ENCODE results near the gene ROPN1L. TPM values are rescaled to one million over a fixed set of nuclear protein-coding genes. Genes with fewer than 3 reads are reported as not detected.

Gene ROPN1L
- total RNA-seq, 1 donor from 2014 or later, result not detected

GRCh38 chr5:10468256-10468655 lies 26.6 kb downstream of the ROPN1L start:
- H3K27ac ChIP-seq, result no peak overlapping the region
- intact Hi-C loops (cut with DNase I), result no loop called here
- no peak for DNase-seq (ENCODE audit: low spot score in 2 of 2)
- no peak for TF ChIP-seq CTCF (IDR thresholded peaks at IDR 0.05)
- H3K9me3 ChIP-seq, result no peaks in the 10 kb centered on the region
- H3K36me3 ChIP-seq, result no peaks in the 10 kb centered on the region
- no peaks in the 10 kb centered on the region for H3K27me3 ChIP-seq
- H3K4me3 ChIP-seq, result no peak overlapping the region
- H3K4me1 ChIP-seq, result no peaks in the 10 kb centered on the region

GRCh38 chr5:10469253-10470050 lies 27.8 kb downstream of the ROPN1L start:
- Histone ChIP-seq H3K27me3 (no peaks in the 10 kb centered on the region), H3K36me3 (no peaks in the 10 kb centered on the region), H3K9me3 (no peaks in the 10 kb centered on the region), H3K4me1 (no peaks in the 10 kb centered on the region), H3K27ac (no peak overlapping the region), H3K4me3 (no peak overlapping the region)
- DNase-seq (ENCODE audit: low spot score in 2 of 2), result no peak
- intact Hi-C loops (cut with DNase I), result no loop called here
- TF ChIP-seq CTCF (IDR thresholded peaks at IDR 0.05), result no peak

- TF ChIP-seq CTCF (IDR thresholded peaks at IDR 0.05), result no peak
- DNase-seq (ENCODE audit: low spot score in 2 of 2), result no peak
- Histone ChIP-seq H3K4me1 (no peaks in the 10 kb centered on the region), H3K27ac (no peak overlapping the region), H3K36me3 (no peaks in the 10 kb centered on the region), H3K27me3 (no peaks in the 10 kb centered on the region), H3K4me3 (no peak overlapping the region), H3K9me3 (peaks cover 0 to 5% of the 10 kb centered on the region in 2 donors)
- intact Hi-C loops (cut with DNase I), result no loop called here
Observed at GRCh38 chr5:10470669-10471068, 29.0 kb downstream of the ROPN1L start.

- intact Hi-C loops (cut with DNase I), result no loop called here
- Histone ChIP-seq H3K27me3 (no peaks in the 10 kb centered on the region), H3K9me3 (peaks cover 0 to 9% of the 10 kb centered on the region in 2 donors), H3K4me3 (no peak overlapping the region), H3K27ac (no peak overlapping the region), H3K4me1 (no peaks in the 10 kb centered on the region), H3K36me3 (no peaks in the 10 kb centered on the region)
- TF ChIP-seq CTCF (IDR thresholded peaks at IDR 0.05), result no peak
- no peak for DNase-seq (ENCODE audit: low spot score in 2 of 2)
Observed at GRCh38 chr5:10471677-10472076, 30.0 kb downstream of the ROPN1L start.

- Histone ChIP-seq H3K9me3 (peaks cover 0 to 9% of the 10 kb centered on the region in 2 donors), H3K27me3 (no peaks in the 10 kb centered on the region), H3K36me3 (no peaks in the 10 kb centered on the region), H3K27ac (no peak overlapping the region), H3K4me3 (no peak overlapping the region), H3K4me1 (no peaks in the 10 kb centered on the region)
- TF ChIP-seq CTCF (IDR thresholded peaks at IDR 0.05), result no peak
- DNase-seq (ENCODE audit: low spot score in 2 of 2), result no peak
- intact Hi-C loops (cut with DNase I), result no loop called here
Observed at GRCh38 chr5:10474521-10475075, 32.9 kb downstream of the ROPN1L start.

Data from ascending aorta (tissue), 2 donors.